Measurements from ENCODE around the gene HGF. TPM values are rescaled to one million over a fixed set of nuclear protein-coding genes. Genes with fewer than 3 reads are reported as not detected.
A peak's percentile ranks its signal among the peaks of the same experiment; 100 is the strongest.

Gene HGF
- total RNA-seq, 4 donors from 2014 or later = 4.7 to 13.6 (median 8.5) TPM

DNA sequence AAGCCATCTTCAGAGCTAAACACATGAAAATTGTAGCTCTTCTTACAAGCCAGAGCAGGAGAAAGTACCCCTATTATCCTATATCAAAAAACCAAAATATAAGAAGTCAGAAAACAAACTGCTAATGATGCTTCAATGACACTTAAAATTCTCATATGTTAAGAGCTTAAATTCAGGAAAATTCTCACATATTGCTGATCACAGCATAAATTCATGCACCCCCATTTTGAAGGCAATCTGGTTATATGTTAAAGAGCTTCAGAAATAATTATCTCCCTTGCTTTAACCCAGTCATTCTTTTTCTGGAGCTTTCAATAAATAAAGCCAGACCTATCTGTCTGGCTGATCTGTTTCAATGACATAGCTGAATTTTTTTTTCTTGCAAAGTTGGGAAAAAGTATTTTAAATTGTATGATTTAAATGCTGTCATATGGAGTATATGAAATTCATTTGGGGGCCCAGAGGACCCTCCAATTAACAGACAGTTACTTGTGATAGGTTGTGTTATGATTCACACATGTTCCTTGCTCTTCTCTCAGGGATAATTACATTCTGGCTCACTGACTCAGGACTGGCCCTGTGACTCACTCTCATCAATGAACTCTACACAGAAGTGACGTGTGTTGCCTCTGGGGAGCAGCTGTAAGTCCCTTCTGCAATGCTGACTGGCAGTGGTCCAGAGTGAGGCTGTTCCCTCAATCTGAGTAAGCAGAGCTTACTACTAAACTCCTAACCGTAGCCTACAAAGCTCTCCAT is 85.2 kb downstream of the HGF start:
- Histone ChIP-seq H3K9me3 (no peaks in the 10 kb centered on the region), H3K27ac (peak overlapping the region; percentile 59 to 73 (median 64)), H3K4me3 (no peak overlapping the region), H3K36me3 (no peaks in the 10 kb centered on the region), H3K27me3 (no peaks in the 10 kb centered on the region), H3K4me1 (peaks cover 0 to 22% (median 3%) of the 10 kb centered on the region in 3 donors)
- ATAC-seq = peak; percentile 99
- 0 to 4% methylated on average over 2 of the region's 2 CpGs for WGBS, 2 donors (ENCODE audit: low coverage in 1 of 2)
- TF ChIP-seq, protein P1, sequence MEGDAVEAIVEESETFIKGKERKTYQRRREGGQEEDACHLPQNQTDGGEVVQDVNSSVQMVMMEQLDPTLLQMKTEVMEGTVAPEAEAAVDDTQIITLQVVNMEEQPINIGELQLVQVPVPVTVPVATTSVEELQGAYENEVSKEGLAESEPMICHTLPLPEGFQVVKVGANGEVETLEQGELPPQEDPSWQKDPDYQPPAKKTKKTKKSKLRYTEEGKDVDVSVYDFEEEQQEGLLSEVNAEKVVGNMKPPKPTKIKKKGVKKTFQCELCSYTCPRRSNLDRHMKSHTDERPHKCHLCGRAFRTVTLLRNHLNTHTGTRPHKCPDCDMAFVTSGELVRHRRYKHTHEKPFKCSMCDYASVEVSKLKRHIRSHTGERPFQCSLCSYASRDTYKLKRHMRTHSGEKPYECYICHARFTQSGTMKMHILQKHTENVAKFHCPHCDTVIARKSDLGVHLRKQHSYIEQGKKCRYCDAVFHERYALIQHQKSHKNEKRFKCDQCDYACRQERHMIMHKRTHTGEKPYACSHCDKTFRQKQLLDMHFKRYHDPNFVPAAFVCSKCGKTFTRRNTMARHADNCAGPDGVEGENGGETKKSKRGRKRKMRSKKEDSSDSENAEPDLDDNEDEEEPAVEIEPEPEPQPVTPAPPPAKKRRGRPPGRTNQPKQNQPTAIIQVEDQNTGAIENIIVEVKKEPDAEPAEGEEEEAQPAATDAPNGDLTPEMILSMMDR (IDR thresholded peaks at IDR 0.05) = no peak
- TF ChIP-seq POLR2AphosphoS5 (IDR thresholded peaks at IDR 0.05) (peak; percentile 70), EP300 (IDR thresholded peaks at IDR 0.05) (no peak)

DNA sequence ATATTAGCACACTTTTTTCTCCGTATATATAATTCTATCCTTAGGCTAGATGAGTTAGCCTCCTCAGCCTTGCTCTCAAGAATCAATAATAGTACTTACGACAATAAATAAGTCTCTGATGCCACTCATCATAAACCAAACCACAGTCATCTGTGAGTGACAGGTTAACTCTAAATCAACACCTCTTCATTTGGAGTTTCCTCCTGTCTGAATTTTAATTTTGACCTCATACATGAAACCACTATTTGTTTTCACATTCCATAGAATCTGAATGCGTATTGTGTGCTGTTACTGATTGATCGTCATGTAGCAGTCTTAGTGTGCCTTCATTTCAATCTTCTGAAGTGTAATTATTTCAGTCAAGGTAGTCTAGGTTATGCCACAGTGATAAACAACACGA is 85.8 kb downstream of the HGF start:
- no peaks in the 10 kb centered on the region for H3K27me3 ChIP-seq
- peak overlapping the region in 1 of 4 donors; percentile 59 for H3K27ac ChIP-seq
- no peaks in the 10 kb centered on the region for H3K36me3 ChIP-seq
- H3K4me3 ChIP-seq = no peak overlapping the region
- 80 to 85% methylated on average over 5 of the region's 5 CpGs for WGBS, 2 donors (ENCODE audit: low coverage in 1 of 2)
- ATAC-seq = no peak
- no peaks in the 10 kb centered on the region for H3K9me3 ChIP-seq
- peaks cover 0 to 22% (median 3%) of the 10 kb centered on the region in 3 donors for H3K4me1 ChIP-seq
- TF ChIP-seq EP300 (IDR thresholded peaks at IDR 0.05) = no peak
- TF ChIP-seq POLR2AphosphoS5 (IDR thresholded peaks at IDR 0.05) = no peak
- TF ChIP-seq POLR2A (IDR thresholded peaks at IDR 0.05) = no peak
- TF ChIP-seq, protein P1 (IDR thresholded peaks at IDR 0.05) = no peak

DNA sequence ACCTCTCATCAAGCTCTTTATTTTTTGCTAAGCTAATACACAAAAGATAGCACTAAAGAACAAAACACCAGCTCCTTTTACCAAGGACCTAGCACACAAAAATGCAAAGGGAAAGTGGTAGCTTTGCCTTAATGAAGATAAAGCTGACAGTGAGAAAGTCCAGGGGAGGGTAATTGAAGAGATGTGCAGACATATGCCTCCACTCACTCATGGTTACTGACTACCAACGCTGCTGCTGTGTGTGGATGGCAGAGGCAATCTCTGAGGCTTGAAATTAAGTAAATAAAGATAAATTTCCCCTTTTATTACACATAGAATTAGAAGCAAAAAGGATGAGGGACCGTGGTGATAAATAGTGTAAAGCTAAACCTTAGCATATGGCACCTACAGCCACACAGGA is 87.0 kb downstream of the HGF start:
- TF ChIP-seq POLR2AphosphoS5 (IDR thresholded peaks at IDR 0.05) (no peak), POLR2A (IDR thresholded peaks at IDR 0.05) (no peak), EP300 (IDR thresholded peaks at IDR 0.05) (no peak)
- TF ChIP-seq, protein P1 (IDR thresholded peaks at IDR 0.05) = no peak
- Histone ChIP-seq H3K36me3 (no peaks in the 10 kb centered on the region), H3K4me3 (no peak overlapping the region), H3K27me3 (no peaks in the 10 kb centered on the region), H3K9me3 (no peaks in the 10 kb centered on the region), H3K27ac (no peak overlapping the region), H3K4me1 (peaks cover 0 to 22% (median 3%) of the 10 kb centered on the region in 3 donors)
- 0 to 55% methylated on average over 1 to 2 of the region's 2 CpGs for WGBS, 2 donors (ENCODE audit: low coverage in 1 of 2)
- no peak for ATAC-seq

DNA sequence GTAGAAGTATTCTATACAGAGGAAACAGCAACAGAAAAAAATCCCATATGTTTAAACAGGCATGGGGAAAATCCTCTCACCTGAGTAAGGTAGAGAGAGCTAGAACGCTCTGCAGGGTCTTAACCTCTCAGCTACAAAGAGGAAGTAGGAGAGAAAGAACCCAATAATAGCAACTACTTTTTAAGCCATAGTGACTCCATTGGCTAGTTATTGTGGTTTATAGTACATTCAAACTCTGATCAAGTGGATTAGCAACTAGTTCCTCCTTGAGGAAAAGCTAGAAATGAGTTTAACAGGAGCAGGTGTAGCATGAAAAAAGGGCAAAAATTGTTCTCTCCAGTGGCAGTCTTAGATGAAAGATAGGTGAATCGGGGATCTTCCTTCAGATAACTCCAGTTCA is 89.7 kb downstream of the HGF start:
- TF ChIP-seq POLR2A (IDR thresholded peaks at IDR 0.05) (no peak), EP300 (IDR thresholded peaks at IDR 0.05) (no peak), POLR2AphosphoS5 (IDR thresholded peaks at IDR 0.05) (no peak)
- TF ChIP-seq, protein P1 (IDR thresholded peaks at IDR 0.05) = no peak
- H3K4me1 ChIP-seq = peaks cover 0 to 14% (median under 1%) of the 10 kb centered on the region in 3 donors
- H3K9me3 ChIP-seq = no peaks in the 10 kb centered on the region
- no peak for ATAC-seq
- no peaks in the 10 kb centered on the region for H3K36me3 ChIP-seq
- no peak overlapping the region for H3K4me3 ChIP-seq
- H3K27ac ChIP-seq = no peak overlapping the region
- 83 to 88% methylated on average over 2 of the region's 2 CpGs for WGBS, 2 donors (ENCODE audit: low coverage in 1 of 2)
- no peaks in the 10 kb centered on the region for H3K27me3 ChIP-seq

DNA sequence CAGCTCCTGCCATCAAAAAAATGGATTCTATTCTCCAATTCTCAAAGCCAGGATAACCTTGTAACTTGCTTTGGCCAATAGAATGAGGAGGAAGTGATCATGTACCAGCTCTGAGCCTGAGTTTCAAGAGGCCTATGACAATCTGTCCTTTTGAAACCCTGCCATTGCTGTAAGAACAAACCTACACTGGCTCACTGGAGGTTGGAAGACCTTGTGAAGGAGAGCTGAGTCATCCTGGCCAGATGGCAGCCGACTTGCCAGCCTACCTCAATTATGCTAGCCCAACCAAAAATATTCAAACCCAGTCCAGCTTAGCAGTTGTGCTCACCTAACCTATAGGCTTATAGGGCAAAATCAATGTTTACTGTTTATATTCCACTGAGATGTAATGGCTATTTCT is 93.0 kb downstream of the HGF start:
- Histone ChIP-seq H3K27me3 (no peaks in the 10 kb centered on the region), H3K4me3 (no peak overlapping the region), H3K9me3 (no peaks in the 10 kb centered on the region), H3K4me1 (peaks cover 0 to 10% (median 0%) of the 10 kb centered on the region in 3 donors), H3K36me3 (no peaks in the 10 kb centered on the region), H3K27ac (no peak overlapping the region)
- ATAC-seq = no peak
- no peak for TF ChIP-seq POLR2AphosphoS5 (IDR thresholded peaks at IDR 0.05)
- no peak for TF ChIP-seq EP300 (IDR thresholded peaks at IDR 0.05)
- TF ChIP-seq, protein P1 (IDR thresholded peaks at IDR 0.05) = no peak
- TF ChIP-seq POLR2A (IDR thresholded peaks at IDR 0.05) = no peak
- WGBS, 2 donors (ENCODE audit: low coverage in 1 of 2) = 71% methylated on average over 1 of the region's 1 CpG; no CpG with 5 or more reads in 1 of the 2 donors

Data from gastroesophageal sphincter (tissue), 4 donors.